ENCODE measurements around the gene HUNK. TPM values are rescaled to one million over a fixed set of nuclear protein-coding genes. Genes with fewer than 3 reads are reported as not detected.

The HUNK gene
- total RNA-seq, 4 donors from 2014 or later, result 0.22 to 1.2 (median 0.36) TPM

DNA sequence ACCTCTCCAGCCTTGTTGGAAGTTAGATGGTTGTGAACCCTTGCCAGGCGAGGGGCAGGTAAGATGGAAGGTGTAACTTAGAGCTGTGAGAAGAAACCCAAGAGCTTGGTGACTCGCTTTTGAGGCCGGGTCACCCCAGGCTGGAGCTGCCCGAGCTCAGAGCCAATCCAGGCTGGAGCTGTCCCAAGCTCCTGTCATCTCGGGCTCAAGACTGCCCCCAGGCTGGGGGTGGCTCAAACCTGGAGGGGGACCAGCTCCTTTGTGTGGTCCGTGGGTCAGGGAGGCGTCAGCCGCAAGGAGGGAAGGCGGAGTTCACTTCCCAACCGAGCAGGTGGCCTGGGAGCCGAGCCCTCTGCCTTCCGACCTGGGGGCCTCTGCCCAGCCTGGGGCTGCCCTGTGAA is 2.0 kb downstream of the HUNK start:
- H3K36me3 ChIP-seq, result no peaks in the 10 kb centered on the region
- H3K27ac ChIP-seq, result no peak overlapping the region
- H3K4me3 ChIP-seq (replicated peaks in 1 of 3), result no peak overlapping the region
- 55 to 59% methylated on average over 9 to 12 of the region's 12 CpGs for WGBS, 2 donors
- no peaks in the 10 kb centered on the region for H3K9me3 ChIP-seq
- H3K4me1 ChIP-seq, result peaks cover 13 to 23% of the 10 kb centered on the region in 2 donors
- no peak for DNase-seq
- intact Hi-C loops (cut with DNase I), result loop anchor here (10.0 kb wide), 1 partner anchor 90 kb away; no protein-coding TSS in a partner anchor
- no peaks in the 10 kb centered on the region for H3K27me3 ChIP-seq
- TF ChIP-seq, protein P1, sequence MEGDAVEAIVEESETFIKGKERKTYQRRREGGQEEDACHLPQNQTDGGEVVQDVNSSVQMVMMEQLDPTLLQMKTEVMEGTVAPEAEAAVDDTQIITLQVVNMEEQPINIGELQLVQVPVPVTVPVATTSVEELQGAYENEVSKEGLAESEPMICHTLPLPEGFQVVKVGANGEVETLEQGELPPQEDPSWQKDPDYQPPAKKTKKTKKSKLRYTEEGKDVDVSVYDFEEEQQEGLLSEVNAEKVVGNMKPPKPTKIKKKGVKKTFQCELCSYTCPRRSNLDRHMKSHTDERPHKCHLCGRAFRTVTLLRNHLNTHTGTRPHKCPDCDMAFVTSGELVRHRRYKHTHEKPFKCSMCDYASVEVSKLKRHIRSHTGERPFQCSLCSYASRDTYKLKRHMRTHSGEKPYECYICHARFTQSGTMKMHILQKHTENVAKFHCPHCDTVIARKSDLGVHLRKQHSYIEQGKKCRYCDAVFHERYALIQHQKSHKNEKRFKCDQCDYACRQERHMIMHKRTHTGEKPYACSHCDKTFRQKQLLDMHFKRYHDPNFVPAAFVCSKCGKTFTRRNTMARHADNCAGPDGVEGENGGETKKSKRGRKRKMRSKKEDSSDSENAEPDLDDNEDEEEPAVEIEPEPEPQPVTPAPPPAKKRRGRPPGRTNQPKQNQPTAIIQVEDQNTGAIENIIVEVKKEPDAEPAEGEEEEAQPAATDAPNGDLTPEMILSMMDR (IDR thresholded peaks at IDR 0.05), result no peak
- TF ChIP-seq POLR2A (IDR thresholded peaks at IDR 0.05), result no peak

DNA sequence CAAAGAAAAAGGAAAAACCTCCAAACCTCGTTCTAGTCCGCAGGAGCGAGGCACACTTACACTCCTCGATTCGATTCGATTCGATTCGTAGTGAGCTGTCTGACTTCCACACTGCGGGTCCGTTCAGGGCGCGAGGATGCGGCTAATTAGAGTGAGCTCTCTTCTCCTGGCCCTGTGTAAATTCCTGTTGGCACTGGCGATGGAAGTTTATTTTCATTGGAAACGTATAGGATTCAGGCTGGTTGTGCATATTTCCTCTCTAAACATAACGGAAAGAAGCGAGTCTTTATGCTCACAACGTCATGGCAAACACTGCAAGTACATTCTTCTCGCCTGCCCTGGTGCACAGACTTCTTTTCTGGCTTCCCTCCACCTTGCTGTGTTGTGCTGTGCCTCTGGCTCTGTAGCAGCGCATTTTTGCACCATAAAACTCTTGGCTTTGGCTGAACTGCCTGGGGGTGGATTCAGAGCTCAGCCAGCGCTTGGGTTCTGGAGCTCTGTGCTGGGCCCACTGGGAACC is 2.7 kb downstream of the HUNK start:
- WGBS, 2 donors, result 81 to 84% methylated on average over 21 of the region's 21 CpGs
- no peak for DNase-seq
- H3K36me3 ChIP-seq, result no peaks in the 10 kb centered on the region
- no peak overlapping the region for H3K4me3 ChIP-seq (replicated peaks in 1 of 3)
- H3K27me3 ChIP-seq, result no peaks in the 10 kb centered on the region
- H3K9me3 ChIP-seq, result no peaks in the 10 kb centered on the region
- intact Hi-C loops (cut with DNase I), result loop anchor here (10.0 kb wide), 1 partner anchor 91 kb away; no protein-coding TSS in a partner anchor
- H3K27ac ChIP-seq, result no peak overlapping the region
- H3K4me1 ChIP-seq, result peaks cover 13 to 23% of the 10 kb centered on the region in 2 donors
- TF ChIP-seq, protein P1 (IDR thresholded peaks at IDR 0.05), result no peak
- TF ChIP-seq POLR2A (IDR thresholded peaks at IDR 0.05), result no peak

- 92 to 93% methylated on average over 5 of the region's 5 CpGs for WGBS, 2 donors
- no peaks in the 10 kb centered on the region for H3K27me3 ChIP-seq
- no peak for DNase-seq
- TF ChIP-seq, protein P1 (IDR thresholded peaks at IDR 0.05), result no peak
- no peak for TF ChIP-seq POLR2A (IDR thresholded peaks at IDR 0.05)
- peaks cover 8 to 18% of the 10 kb centered on the region in 2 donors for H3K4me1 ChIP-seq
- no peak overlapping the region for H3K27ac ChIP-seq
- intact Hi-C loops (cut with DNase I), result loop anchor here (10.0 kb wide), 1 partner anchor 93 kb away; no protein-coding TSS in a partner anchor
- no peak overlapping the region for H3K4me3 ChIP-seq (replicated peaks in 1 of 3)
- no peaks in the 10 kb centered on the region for H3K9me3 ChIP-seq
- no peaks in the 10 kb centered on the region for H3K36me3 ChIP-seq
Observed at GRCh38 chr21:31877463-31877957, 4.7 kb downstream of the HUNK start.

DNA sequence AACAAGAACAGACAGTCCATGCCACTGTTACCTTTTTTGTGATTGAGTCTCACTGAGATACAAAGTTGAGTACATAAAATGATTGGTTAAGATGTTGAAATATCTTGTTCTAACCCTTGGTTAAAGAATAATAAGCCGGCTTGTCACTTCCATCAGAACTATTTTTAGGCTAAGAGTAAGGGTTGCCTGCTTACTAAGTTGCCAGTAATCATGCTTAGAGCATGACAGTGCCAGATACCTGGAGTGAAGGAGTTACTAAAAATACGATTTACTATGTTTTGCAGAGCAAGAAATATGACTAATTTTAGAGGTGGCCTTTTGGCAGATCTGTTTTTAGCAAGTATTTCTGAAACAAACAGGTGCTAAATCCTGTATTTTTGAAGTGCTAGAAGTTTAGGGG is 6.0 kb downstream of the HUNK start:
- WGBS, 2 donors, result 44 to 57% methylated on average over 2 of the region's 2 CpGs
- H3K36me3 ChIP-seq, result no peaks in the 10 kb centered on the region
- no peak for DNase-seq
- intact Hi-C loops (cut with DNase I), result loop anchor here (10.0 kb wide), 1 partner anchor 94 kb away; no protein-coding TSS in a partner anchor
- TF ChIP-seq, protein P1 (IDR thresholded peaks at IDR 0.05), result no peak
- no peak for TF ChIP-seq POLR2A (IDR thresholded peaks at IDR 0.05)
- no peaks in the 10 kb centered on the region for H3K9me3 ChIP-seq
- H3K4me3 ChIP-seq (replicated peaks in 1 of 3), result no peak overlapping the region
- no peaks in the 10 kb centered on the region for H3K27me3 ChIP-seq
- peaks cover 4 to 13% of the 10 kb centered on the region in 2 donors for H3K4me1 ChIP-seq
- H3K27ac ChIP-seq, result no peak overlapping the region

DNA sequence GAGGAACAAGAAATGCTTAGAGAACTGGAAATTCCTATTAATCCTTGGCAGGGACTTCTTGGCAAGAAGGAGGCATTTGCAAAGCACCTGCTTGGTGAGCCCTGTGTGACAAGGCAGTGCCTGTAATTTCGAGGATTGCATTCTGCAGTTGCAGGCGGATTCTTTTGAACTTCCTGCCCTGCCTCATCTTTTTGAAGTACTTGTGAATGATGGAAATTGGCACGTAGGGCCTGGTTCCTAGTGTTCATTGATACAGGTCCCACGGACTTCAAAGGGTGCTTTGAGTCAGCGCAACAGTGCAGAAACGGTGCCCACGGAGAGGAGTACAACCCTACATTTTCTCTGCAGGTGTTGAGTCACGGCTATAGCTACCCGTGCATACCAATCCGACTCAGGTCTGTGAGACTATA is 6.4 kb downstream of the HUNK start:
- Histone ChIP-seq H3K27ac (no peak overlapping the region), H3K9me3 (no peaks in the 10 kb centered on the region), H3K36me3 (no peaks in the 10 kb centered on the region), H3K4me1 (peaks cover 0 to 9% of the 10 kb centered on the region in 2 donors), H3K4me3 (replicated peaks in 1 of 3) (no peak overlapping the region), H3K27me3 (no peaks in the 10 kb centered on the region)
- TF ChIP-seq, protein P1 (IDR thresholded peaks at IDR 0.05), result no peak
- no peak for TF ChIP-seq POLR2A (IDR thresholded peaks at IDR 0.05)
- WGBS, 2 donors, result 50 to 56% methylated on average over 10 of the region's 10 CpGs
- intact Hi-C loops (cut with DNase I), result loop anchor here (10.0 kb wide), 1 partner anchor 94 kb away; no protein-coding TSS in a partner anchor
- DNase-seq, result peak in 1 of 2 donors; percentile 39
